ENCODE data around the gene CACNA1D. TPM values are rescaled to one million over a fixed set of nuclear protein-coding genes. Genes with fewer than 3 reads are reported as not detected.
"Not testable (repeated sequence)": the region's sequence is repeated elsewhere in the genome, so short reads cannot be mapped to it uniquely, and the experiment has no call there.

The CACNA1D gene
- total RNA-seq, 1 donor from 2014 or later, result 6.3 TPM

GRCh38 chr3:53659996-53660395 lies 165.6 kb downstream of the CACNA1D start:
- Mint-ChIP-seq H3K27ac (no peak overlapping the region), H3K36me3 (ENCODE audit: insufficient read depth) (peaks cover 2% of the 10 kb centered on the region), H3K4me1 (ENCODE audit: low read depth) (peaks cover 6% of the 10 kb centered on the region), H3K9me3 (ENCODE audit: low read depth) (peaks cover 7% of the 10 kb centered on the region), H3K27me3 (no peaks in the 10 kb centered on the region), H3K4me3 (ENCODE audit: low read depth) (no peak overlapping the region)
- TF ChIP-seq, protein P1, sequence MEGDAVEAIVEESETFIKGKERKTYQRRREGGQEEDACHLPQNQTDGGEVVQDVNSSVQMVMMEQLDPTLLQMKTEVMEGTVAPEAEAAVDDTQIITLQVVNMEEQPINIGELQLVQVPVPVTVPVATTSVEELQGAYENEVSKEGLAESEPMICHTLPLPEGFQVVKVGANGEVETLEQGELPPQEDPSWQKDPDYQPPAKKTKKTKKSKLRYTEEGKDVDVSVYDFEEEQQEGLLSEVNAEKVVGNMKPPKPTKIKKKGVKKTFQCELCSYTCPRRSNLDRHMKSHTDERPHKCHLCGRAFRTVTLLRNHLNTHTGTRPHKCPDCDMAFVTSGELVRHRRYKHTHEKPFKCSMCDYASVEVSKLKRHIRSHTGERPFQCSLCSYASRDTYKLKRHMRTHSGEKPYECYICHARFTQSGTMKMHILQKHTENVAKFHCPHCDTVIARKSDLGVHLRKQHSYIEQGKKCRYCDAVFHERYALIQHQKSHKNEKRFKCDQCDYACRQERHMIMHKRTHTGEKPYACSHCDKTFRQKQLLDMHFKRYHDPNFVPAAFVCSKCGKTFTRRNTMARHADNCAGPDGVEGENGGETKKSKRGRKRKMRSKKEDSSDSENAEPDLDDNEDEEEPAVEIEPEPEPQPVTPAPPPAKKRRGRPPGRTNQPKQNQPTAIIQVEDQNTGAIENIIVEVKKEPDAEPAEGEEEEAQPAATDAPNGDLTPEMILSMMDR (IDR thresholded peaks at IDR 0.05; ENCODE audit: unreplicated experiment), result no peak
- no peak for DNase-seq (ENCODE audit: low spot score, unreplicated experiment)

GRCh38 chr3:53661480-53661879 lies 167.1 kb downstream of the CACNA1D start:
- no peak for DNase-seq (ENCODE audit: low spot score, unreplicated experiment)
- Mint-ChIP-seq H3K36me3 (ENCODE audit: insufficient read depth) (peaks cover 2% of the 10 kb centered on the region), H3K27ac (no peak overlapping the region), H3K27me3 (no peaks in the 10 kb centered on the region), H3K4me3 (ENCODE audit: low read depth) (no peak overlapping the region), H3K9me3 (ENCODE audit: low read depth) (peaks cover 3% of the 10 kb centered on the region), H3K4me1 (ENCODE audit: low read depth) (peaks cover 6% of the 10 kb centered on the region)
- TF ChIP-seq, protein P1 (IDR thresholded peaks at IDR 0.05; ENCODE audit: unreplicated experiment), result no peak

DNA sequence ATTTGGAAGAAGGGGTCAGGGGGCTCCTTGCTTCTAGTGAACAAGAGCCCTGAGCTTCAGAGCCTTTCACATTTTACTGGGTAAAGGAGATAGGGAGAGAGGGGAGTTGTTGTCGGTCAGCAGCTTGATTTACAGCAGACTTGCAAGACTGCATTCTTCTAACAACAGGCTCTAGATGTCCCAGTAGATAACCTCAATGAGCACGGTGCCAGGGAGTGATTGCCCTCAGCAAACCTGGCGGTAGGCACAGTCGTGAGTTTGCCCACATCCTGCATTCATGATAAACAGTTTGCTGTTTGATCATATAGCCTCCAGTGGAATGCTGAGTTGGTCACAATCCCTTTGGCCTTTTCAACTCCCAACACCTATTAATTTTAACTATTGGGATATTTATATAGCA lies 170.4 kb downstream of the CACNA1D start:
- not testable (repeated sequence) for H3K4me3 Mint-ChIP-seq (ENCODE audit: low read depth); H3K9me3 Mint-ChIP-seq (ENCODE audit: low read depth); H3K27me3 Mint-ChIP-seq

DNA sequence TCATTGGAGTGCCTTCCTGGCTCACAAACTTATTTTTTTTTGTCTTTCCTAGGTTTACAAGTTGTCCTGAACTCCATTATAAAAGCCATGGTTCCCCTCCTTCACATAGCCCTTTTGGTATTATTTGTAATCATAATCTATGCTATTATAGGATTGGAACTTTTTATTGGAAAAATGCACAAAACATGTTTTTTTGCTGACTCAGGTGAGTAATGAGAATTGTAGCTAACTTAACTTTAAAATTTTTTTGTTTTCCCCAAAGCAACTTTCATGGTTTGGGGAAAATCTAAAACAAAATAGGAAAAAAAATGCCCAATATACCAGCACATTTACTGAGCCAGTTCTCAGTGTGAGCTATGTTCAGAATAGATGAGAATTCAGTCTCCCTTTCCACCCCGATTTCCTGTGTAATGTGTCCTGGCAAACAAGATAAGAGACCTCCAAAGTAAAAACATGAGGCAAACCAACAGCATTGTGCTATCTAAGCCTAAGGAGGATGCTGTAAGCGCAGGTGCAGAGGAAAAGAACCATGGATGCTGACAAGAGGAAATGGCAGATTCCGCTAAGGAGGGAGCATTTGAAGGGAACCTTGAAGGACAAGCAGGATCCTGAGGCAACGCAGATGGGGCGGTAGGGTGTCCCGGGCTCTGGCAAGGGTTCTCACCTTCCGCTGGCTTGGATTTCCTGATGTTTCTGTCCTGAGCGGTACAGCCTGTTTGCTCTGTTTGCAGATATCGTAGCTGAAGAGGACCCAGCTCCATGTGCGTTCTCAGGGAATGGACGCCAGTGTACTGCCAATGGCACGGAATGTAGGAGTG lies 171.4 kb downstream of the CACNA1D start:
- Mint-ChIP-seq H3K27me3 (no peaks in the 10 kb centered on the region), H3K9me3 (ENCODE audit: low read depth) (peaks cover 3% of the 10 kb centered on the region), H3K27ac (no peak overlapping the region), H3K36me3 (ENCODE audit: insufficient read depth) (peaks cover 2% of the 10 kb centered on the region), H3K4me3 (ENCODE audit: low read depth) (no peak overlapping the region), H3K4me1 (ENCODE audit: low read depth) (peaks cover 2% of the 10 kb centered on the region)
- no peak for DNase-seq (ENCODE audit: low spot score, unreplicated experiment)
- TF ChIP-seq, protein P1 (IDR thresholded peaks at IDR 0.05; ENCODE audit: unreplicated experiment), result no peak

More for the DNA sequence above, 170.4 kb downstream of the CACNA1D start:
- not testable (repeated sequence) for H3K4me1 Mint-ChIP-seq (ENCODE audit: low read depth); DNase-seq (ENCODE audit: low spot score, unreplicated experiment); H3K36me3 Mint-ChIP-seq (ENCODE audit: insufficient read depth); H3K27ac Mint-ChIP-seq

- Mint-ChIP-seq H3K27me3 (peaks cover 3% of the 10 kb centered on the region), H3K4me3 (ENCODE audit: low read depth) (no peak overlapping the region), H3K36me3 (ENCODE audit: insufficient read depth) (no peaks in the 10 kb centered on the region), H3K27ac (no peak overlapping the region), H3K4me1 (ENCODE audit: low read depth) (no peaks in the 10 kb centered on the region), H3K9me3 (ENCODE audit: low read depth) (no peaks in the 10 kb centered on the region)
- DNase-seq (ENCODE audit: low spot score, unreplicated experiment), result no peak
- TF ChIP-seq, protein P1 (IDR thresholded peaks at IDR 0.05; ENCODE audit: unreplicated experiment), result peak; percentile 33
Observed at GRCh38 chr3:53668872-53669271, 174.5 kb downstream of the CACNA1D start.

DNA sequence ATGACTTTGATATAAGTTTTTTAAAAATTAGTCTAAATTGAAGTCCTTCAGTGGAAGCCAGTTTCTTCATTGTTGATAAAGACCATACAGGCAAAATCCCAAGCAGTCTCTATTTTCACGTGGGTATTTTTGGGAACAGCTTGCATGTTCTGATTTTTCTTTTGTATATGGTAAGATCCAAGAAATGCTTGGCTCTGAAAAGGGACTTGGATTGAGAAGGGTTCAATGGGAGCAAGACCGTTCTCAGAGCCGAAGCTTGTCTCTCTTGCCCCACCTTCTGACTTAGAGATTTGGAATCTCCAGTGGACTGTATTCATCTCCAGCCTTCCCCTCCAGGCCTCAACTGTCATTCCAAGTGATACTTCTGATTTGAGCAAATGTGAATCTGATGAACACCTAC lies 176.3 kb downstream of the CACNA1D start:
- no peaks in the 10 kb centered on the region for H3K9me3 Mint-ChIP-seq (ENCODE audit: low read depth)
- no peaks in the 10 kb centered on the region for H3K36me3 Mint-ChIP-seq (ENCODE audit: insufficient read depth)
- H3K4me3 Mint-ChIP-seq (ENCODE audit: low read depth), result no peak overlapping the region
- peaks cover 3% of the 10 kb centered on the region for H3K27me3 Mint-ChIP-seq
- no peak for DNase-seq (ENCODE audit: low spot score, unreplicated experiment)
- H3K27ac Mint-ChIP-seq, result no peak overlapping the region
- TF ChIP-seq, protein P1 (IDR thresholded peaks at IDR 0.05; ENCODE audit: unreplicated experiment), result no peak
- H3K4me1 Mint-ChIP-seq (ENCODE audit: low read depth), result no peaks in the 10 kb centered on the region

Measured in progenitor cell of endocrine pancreas (in vitro differentiated cells).